Dedifferentiated amniotic fluid mesenchymal stem cell (primary cell): ENCODE data around the gene PTPRN2.
"Not testable (repeated sequence)": the region's sequence is repeated elsewhere in the genome, so short reads cannot be mapped to it uniquely, and the experiment has no call there.

Source experiments
- DNase-seq: peaks from one replicate; pipeline ENCODE4 v3.0.0-alpha.2; 2016; ENCODE audit errors: extremely low spot score

PTPRN2 gene

GRCh38 chr7:158385496-158386354 is 201.9 kb downstream of the PTPRN2 start:
- DNase-seq: not testable (repeated sequence)

- DNase-seq: no peak
Measured at GRCh38 chr7:158384746-158385145, 202.9 kb downstream of the PTPRN2 start.

- no peak for DNase-seq
Measured at GRCh38 chr7:158383665-158384064, 204.0 kb downstream of the PTPRN2 start.

GRCh38 chr7:158382363-158383254 is 205.0 kb downstream of the PTPRN2 start:
- DNase-seq: no peak

GRCh38 chr7:158381956-158382355 is 205.7 kb downstream of the PTPRN2 start:
- DNase-seq: no peak

GRCh38 chr7:158378978-158379377 is 208.6 kb downstream of the PTPRN2 start:
- DNase-seq: no peak

- no peak for DNase-seq
Measured at GRCh38 chr7:158377800-158378623, 209.6 kb downstream of the PTPRN2 start.

GRCh38 chr7:158376839-158377186 is 210.8 kb downstream of the PTPRN2 start:
- not testable (repeated sequence) for DNase-seq

- not testable (repeated sequence) for DNase-seq
Measured at GRCh38 chr7:158376146-158376838, 211.3 kb downstream of the PTPRN2 start.

- no peak for DNase-seq
Measured at GRCh38 chr7:158375034-158375433, 212.6 kb downstream of the PTPRN2 start.

GRCh38 chr7:158374586-158374985 is 213.0 kb downstream of the PTPRN2 start:
- no peak for DNase-seq

- DNase-seq: no peak
Measured at GRCh38 chr7:158374146-158374545, 213.5 kb downstream of the PTPRN2 start.

GRCh38 chr7:158373476-158374133 is 214.0 kb downstream of the PTPRN2 start:
- no peak for DNase-seq

- DNase-seq: no peak
Measured at GRCh38 chr7:158372400-158373342, 215.0 kb downstream of the PTPRN2 start.

GRCh38 chr7:158371856-158372255 is 215.8 kb downstream of the PTPRN2 start:
- no peak for DNase-seq

GRCh38 chr7:158369866-158370265 is 217.8 kb downstream of the PTPRN2 start:
- no peak for DNase-seq

GRCh38 chr7:158369290-158369689 is 218.3 kb downstream of the PTPRN2 start:
- DNase-seq: no peak

- DNase-seq: no peak
Measured at GRCh38 chr7:158368449-158368848, 219.2 kb downstream of the PTPRN2 start.

- DNase-seq: no peak
Measured at GRCh38 chr7:158367634-158367982, 220.0 kb downstream of the PTPRN2 start.
